DOHH2 (cell line): Measurements from ENCODE around the gene TMED10.

Experiments used
- H3F3A ChIP-seq: fragments of 200-600 bp; sonication (generic), shearing (Covaris generic); 2 replicates; pipeline ENCODE4 v1.6.0; 2016; ENCODE audit warnings: antibody characterized with exemption, mild to moderate bottlenecking; ENCODE audit not compliant: control insufficient read depth, insufficient read depth
- H3K27ac ChIP-seq: fragments of 200-600 bp; sonication (generic); 2 replicates; pipeline ENCODE4 v1.5.1; 2014; ENCODE audit warnings: low read depth, mild to moderate bottlenecking, low read length, moderate library complexity
- H3K27me3 ChIP-seq: fragments of 200-600 bp; sonication (generic); 2 replicates; pipeline ENCODE4 v1.6.1; 2014; ENCODE audit warnings: mild to moderate bottlenecking, low read length, mixed read lengths; ENCODE audit not compliant: control insufficient read depth
- H3K36me3 ChIP-seq: fragments of 200-600 bp; sonication (generic); 2 replicates; pipeline ENCODE4 v1.6.1; 2014; ENCODE audit warnings: mild to moderate bottlenecking, low read length, moderate library complexity, mixed read lengths; ENCODE audit not compliant: control insufficient read depth
- H3K4me1 ChIP-seq: fragments of 200-600 bp; sonication (generic); 2 replicates; pipeline ENCODE4 v1.6.1; 2014; ENCODE audit warnings: mild to moderate bottlenecking, low read length, mixed read lengths; ENCODE audit not compliant: control insufficient read depth
- H3K4me2 ChIP-seq: fragments of 200-600 bp; sonication (generic); 2 replicates; pipeline ENCODE4 v1.6.0; 2014; ENCODE audit warnings: mild to moderate bottlenecking, low read length, moderate library complexity
- H3K4me3 ChIP-seq: fragments of 200-600 bp; sonication (generic); 2 replicates; pipeline ENCODE4 v1.5.1; 2014; ENCODE audit warnings: mild to moderate bottlenecking, low read length, mixed read lengths
- H3K79me2 ChIP-seq: fragments of 200-600 bp; sonication (generic); 2 replicates; pipeline ENCODE4 v1.6.1; 2014; ENCODE audit warnings: mild to moderate bottlenecking, low read length, mixed read lengths; ENCODE audit not compliant: control insufficient read depth
- H3K9me2 ChIP-seq: fragments of 200-600 bp; sonication (generic); replicated peaks from 2 replicates; pipeline ENCODE4 v1.6.1; 2014; ENCODE audit warnings: mild to moderate bottlenecking, low read length, mixed read lengths; ENCODE audit not compliant: control insufficient read depth
- H3K9me3 ChIP-seq: fragments of 200-600 bp; sonication (generic); 2 replicates; pipeline ENCODE4 v1.6.1; 2014; ENCODE audit warnings: antibody characterized with exemption, low read length, mixed read lengths; ENCODE audit not compliant: control insufficient read depth, insufficient read depth
- H4K20me1 ChIP-seq: fragments of 200-600 bp; sonication (generic); 2 replicates; pipeline ENCODE4 v1.6.0; 2014; ENCODE audit warnings: low read depth, mild to moderate bottlenecking, antibody characterized with exemption, low read length, moderate library complexity; ENCODE audit not compliant: control insufficient read depth, insufficient read depth
- EZH2phosphoT487 ChIP-seq: fragments of 200-600 bp; sonication (generic); IDR thresholded peaks from 2 replicates; pipeline ENCODE4 v1.6.1; 2017; ENCODE audit warnings: borderline replicate concordance, mild to moderate bottlenecking, antibody characterized with exemption, low read length, moderate library complexity, mixed read lengths
- TF ChIP-seq, protein P1 (sequence below): fragments of 200-600 bp; sonication (generic); IDR thresholded peaks from one replicate; pipeline ENCODE4 v1.5.1; 2014; ENCODE audit warnings: antibody characterized with exemption, mild to moderate bottlenecking, low read depth, low read length; ENCODE audit not compliant: poor library complexity, severe bottlenecking

The TMED10 gene

DNA sequence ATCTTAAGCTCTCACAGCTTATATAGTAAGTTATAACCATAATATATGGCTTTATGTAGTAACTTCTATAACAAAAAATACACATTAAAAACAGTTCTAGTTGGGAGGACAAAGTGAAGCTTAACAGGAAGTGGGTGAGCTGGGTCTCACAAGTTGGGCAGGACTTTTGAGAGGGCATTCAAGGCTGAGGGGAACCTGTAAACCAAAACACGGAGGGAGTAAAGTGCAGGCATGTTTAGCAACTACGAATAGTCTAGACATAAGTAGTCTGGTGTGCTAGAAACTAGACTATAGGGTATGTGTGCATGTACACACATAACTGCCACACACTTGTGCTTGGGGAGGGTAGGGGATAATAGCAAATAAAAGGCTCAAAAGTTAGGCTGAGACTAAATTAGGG, 35.4 kb downstream of the TMED10 start:
- Histone ChIP-seq H3K79me2 (peaks cover 36% of the 10 kb centered on the region), H3K27ac (no peak overlapping the region), H4K20me1 (peaks cover 8% of the 10 kb centered on the region), H3K9me2 (no peaks in the 10 kb centered on the region), H3K4me2 (0 out of 2 replicates have a peak overlapping the region, but pooled peaks have one; percentile 6), H3K4me3 (no peak overlapping the region), H3K9me3 (no peaks in the 10 kb centered on the region), H3K36me3 (peaks cover 22% of the 10 kb centered on the region; the same call in 1 of the 2 replicates), H3F3A (peaks cover 3% of the 10 kb centered on the region; the same call in 1 of the 2 replicates), H3K4me1 (peaks cover 37% of the 10 kb centered on the region), H3K27me3 (no peaks in the 10 kb centered on the region)
- TF ChIP-seq, protein P1, sequence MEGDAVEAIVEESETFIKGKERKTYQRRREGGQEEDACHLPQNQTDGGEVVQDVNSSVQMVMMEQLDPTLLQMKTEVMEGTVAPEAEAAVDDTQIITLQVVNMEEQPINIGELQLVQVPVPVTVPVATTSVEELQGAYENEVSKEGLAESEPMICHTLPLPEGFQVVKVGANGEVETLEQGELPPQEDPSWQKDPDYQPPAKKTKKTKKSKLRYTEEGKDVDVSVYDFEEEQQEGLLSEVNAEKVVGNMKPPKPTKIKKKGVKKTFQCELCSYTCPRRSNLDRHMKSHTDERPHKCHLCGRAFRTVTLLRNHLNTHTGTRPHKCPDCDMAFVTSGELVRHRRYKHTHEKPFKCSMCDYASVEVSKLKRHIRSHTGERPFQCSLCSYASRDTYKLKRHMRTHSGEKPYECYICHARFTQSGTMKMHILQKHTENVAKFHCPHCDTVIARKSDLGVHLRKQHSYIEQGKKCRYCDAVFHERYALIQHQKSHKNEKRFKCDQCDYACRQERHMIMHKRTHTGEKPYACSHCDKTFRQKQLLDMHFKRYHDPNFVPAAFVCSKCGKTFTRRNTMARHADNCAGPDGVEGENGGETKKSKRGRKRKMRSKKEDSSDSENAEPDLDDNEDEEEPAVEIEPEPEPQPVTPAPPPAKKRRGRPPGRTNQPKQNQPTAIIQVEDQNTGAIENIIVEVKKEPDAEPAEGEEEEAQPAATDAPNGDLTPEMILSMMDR: no peak
- no peak for TF ChIP-seq EZH2phosphoT487

DNA sequence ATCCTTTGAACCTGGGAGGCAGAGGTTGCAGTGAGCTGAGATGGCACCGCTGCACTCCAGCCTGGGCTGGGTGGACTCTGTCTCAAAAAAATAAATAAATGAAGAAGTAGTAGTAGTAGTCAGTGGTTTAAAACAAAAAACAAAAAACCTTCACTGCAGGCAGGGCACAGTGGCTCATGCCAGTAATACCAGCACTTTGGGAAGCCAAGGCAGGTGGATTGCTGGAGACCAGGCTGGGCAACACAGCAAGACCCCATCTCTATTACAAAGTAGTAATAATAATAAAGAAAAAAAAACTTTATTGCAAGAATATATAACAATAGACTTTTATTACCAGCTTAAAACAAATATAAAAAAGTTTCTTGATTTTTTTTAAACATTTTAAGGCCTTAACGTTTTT, 35.8 kb downstream of the TMED10 start:
- Histone ChIP-seq H3K4me1 (peaks cover 37% of the 10 kb centered on the region), H3F3A (peaks cover 6% of the 10 kb centered on the region), H3K27me3 (no peaks in the 10 kb centered on the region), H3K4me3 (no peak overlapping the region), H3K27ac (no peak overlapping the region), H3K9me3 (no peaks in the 10 kb centered on the region), H3K36me3 (peaks cover 22% of the 10 kb centered on the region; the same call in 1 of the 2 replicates), H3K9me2 (no peaks in the 10 kb centered on the region), H3K79me2 (peaks cover 36% of the 10 kb centered on the region), H3K4me2 (no peak overlapping the region), H4K20me1 (peaks cover 8% of the 10 kb centered on the region)
- TF ChIP-seq, protein P1: no peak
- TF ChIP-seq EZH2phosphoT487: no peak

DNA sequence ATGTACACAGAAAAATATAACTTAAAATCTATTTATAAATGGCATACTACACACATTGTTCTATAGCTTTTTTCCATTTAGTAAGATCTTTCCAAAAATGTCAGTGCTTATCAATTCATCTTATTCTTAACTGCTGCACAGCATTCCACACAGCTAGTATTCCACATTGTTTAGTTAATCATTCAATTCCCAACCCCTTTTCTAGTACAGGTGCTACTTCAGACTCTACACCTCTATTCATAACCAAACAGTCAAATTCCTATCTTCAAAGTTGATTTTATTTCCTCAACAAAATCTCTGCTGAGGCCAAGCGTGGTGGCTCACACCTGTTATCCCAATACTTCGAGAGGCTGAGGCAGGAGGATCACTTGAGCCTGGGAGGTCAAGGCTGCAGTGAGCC, 37.2 kb downstream of the TMED10 start:
- Histone ChIP-seq H3K4me2 (peak overlapping the region; percentile 50), H3K79me2 (peaks cover 39% of the 10 kb centered on the region)

More for the DNA sequence above, 37.2 kb downstream of the TMED10 start:
- Histone ChIP-seq H3K9me2 (no peaks in the 10 kb centered on the region), H3F3A (peaks cover 6% of the 10 kb centered on the region), H3K4me3 (peak overlapping the region; percentile 46; the same call in 1 of the 2 replicates), H4K20me1 (peaks cover 8% of the 10 kb centered on the region), H3K27me3 (no peaks in the 10 kb centered on the region), H3K4me1 (peaks cover 37% of the 10 kb centered on the region), H3K27ac (no peak overlapping the region), H3K36me3 (peaks cover 26% of the 10 kb centered on the region), H3K9me3 (no peaks in the 10 kb centered on the region)
- no peak for TF ChIP-seq EZH2phosphoT487
- TF ChIP-seq, protein P1: no peak
